Hindlimb muscle (tissue), 1 donor: ENCODE measurements around the gene HORMAD2. TPM values are rescaled to one million over a fixed set of nuclear protein-coding genes. Genes with fewer than 3 reads are reported as not detected.

Source experiments
- DNase-seq: peaks from one replicate; pipeline ENCODE4 v3.0.0-alpha.2; 2013
- polyA plus RNA-seq: library from polyadenylated mRNA; unstranded; fragments of 120-200 nt; gene quantifications from one replicate; pipeline ENCODE4 v1.2.1, GENCODE V29; 2013; ENCODE audit not compliant: insufficient read length

The HORMAD2 gene
- polyA plus RNA-seq, 1 donor = not detected

DNA sequence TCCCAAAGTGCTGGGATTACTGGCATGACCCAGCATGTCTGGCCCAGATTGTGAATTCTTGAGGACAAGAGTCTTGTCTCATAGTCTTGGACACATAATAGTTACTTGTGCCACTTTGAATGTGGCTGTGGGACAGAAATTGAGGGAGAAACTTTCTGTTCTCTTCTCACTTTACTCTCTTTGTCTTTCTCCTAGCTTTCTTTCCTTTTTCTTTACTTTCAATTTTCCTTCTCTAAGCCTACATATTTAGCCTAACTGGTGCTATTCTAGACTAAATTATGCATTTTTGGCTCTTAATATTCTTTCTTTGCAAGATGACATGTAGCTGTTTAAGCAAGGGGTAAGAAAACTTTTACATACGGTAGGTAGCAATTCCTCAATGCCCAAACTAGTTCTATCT, 33.2 kb downstream of the HORMAD2 start:
- no peak for DNase-seq

DNA sequence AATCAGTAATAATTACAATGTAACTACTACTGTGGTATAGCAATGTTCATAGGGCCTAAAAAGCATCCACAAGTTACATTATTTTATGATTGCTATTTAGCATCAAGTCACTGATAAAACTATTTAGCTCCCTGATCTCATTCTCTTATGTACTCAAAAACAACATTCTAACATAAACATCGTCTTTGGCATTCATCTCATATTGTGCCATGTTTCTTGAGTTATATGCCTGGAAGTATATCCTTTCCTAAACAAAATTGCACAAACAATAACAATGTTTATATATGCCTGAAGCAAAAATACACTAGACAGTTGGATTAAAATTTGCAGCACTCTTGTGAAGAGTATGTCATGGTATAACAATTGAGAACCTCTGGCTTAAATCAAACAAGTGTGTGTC, 34.1 kb downstream of the HORMAD2 start:
- no peak for DNase-seq

DNA sequence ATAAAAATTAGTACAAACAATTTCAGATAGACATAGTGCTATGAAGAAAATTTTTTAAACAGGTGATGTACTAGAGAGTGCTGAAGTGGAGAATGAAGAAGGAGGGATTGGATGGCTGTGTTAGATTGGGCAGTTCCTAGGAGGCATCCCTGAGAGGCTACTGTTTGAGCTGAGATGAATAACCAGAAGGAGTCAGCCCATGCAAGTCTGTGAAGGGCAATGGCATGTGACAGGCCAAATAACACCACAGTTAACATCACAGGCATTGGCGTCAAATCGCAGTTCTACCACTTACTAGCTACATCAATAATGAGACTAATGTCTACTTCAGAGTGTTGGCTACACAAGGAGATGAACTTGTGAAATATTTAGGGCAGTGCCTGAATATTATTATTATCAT, 35.4 kb downstream of the HORMAD2 start:
- no peak for DNase-seq

DNA sequence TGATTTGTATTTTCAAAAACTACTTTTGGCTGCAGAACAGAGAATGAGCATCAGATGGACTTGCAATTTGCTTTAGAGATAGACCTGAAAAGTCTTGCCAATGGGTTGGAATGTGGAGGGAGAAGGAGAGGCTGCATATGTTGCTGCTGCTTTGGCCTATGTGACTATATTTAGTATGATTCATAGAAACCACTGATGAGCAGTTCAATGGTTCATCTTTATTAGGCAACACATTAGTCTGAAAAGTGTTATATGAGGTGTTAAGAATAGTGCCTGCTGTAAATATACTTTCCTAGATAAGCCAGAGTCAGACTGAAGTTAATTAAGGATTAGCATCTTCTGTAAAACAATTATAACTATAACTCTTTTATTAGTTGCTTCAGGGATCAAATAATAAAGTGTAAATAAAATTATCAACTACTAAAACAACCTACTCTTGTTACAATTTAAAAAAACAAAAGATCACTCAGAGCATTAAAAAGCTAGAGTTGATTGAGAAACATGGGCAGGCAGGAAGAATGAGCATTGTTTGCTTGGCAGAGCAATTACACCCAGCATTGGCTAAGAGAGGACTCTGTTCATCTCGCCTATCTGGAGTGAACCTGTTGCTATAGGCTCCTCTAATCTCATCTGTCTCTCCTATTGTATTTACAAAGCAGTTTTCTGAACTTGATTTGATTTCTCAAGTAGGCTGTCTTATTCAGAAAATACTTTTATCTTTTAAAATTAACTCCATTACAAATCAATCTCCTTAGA, 36.3 kb downstream of the HORMAD2 start:
- no peak for DNase-seq

DNA sequence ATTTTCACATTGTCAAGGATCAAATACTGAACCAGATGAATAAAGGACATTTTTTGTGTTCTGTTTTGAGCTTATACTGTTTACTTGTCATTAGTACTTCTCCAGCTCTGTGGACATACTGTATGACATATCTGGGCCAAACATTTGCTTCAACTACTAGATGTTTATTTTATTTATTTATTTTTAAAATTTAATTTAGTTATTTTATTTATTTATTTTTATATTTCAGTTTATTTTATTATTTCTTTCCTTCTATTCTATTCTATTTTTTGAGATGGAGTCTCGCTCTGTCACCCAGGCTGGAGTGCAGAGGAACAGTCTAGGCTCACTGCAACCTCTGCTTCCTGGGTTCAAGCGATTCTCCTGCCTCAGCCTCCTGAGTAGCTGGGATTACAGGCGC, 37.0 kb downstream of the HORMAD2 start:
- DNase-seq = no peak

DNA sequence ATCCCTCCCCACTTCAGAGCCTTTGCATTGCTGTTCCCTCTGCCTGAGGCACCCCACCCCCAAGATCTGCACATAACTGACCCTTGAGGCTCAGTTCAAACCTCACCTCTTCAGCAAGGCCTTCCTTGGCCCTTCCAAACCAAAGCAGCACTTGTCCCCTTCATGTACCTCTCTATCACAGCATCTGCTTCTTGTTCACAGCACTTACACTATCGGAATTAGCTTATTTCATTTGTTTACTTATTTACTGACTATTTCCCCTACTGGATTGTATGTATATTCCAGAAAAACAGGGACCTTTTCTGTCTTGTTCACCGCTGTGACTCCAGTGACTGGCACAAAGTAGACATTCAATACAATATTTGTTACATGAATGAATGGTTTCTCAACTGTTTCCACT, 38.0 kb downstream of the HORMAD2 start:
- no peak for DNase-seq

DNA sequence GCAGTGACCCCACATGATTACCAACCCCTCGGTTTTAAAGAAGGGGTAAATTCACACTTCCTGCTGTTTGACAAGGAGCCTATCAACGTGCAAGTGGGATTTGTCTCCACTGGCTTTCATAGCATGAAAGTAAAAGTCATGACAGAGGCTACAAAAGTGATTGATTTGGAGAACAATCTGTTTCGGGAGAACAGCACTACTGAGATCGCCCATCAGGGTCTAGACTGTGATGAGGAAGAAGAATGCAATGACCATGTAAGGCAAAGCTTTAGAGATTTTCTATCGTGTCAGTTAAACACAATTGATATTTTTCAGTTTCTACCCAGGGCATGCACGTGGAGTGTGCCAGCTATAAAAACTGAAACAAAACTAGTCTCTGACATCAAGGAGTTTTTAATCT, 41.7 kb downstream of the HORMAD2 start:
- no peak for DNase-seq

DNA sequence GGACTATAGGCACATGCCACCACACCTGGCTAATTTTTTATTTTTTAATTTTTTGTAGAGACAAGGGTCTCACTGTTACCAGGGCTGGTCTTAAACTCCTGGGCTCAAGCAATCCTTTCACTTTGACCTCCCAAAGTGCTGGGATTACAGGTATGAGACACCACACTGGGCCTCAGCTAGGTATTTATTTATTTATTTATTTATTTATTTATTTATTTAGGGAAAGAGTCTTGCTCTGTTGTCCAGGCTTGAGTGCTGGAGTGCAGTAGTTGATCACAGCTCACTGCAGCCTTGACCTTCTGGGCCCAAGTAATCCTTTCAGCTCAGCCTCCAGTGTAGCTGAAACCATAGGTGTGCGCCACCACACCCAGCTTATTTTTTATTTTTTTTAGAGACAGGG, 43.2 kb downstream of the HORMAD2 start:
- DNase-seq = no peak

DNA sequence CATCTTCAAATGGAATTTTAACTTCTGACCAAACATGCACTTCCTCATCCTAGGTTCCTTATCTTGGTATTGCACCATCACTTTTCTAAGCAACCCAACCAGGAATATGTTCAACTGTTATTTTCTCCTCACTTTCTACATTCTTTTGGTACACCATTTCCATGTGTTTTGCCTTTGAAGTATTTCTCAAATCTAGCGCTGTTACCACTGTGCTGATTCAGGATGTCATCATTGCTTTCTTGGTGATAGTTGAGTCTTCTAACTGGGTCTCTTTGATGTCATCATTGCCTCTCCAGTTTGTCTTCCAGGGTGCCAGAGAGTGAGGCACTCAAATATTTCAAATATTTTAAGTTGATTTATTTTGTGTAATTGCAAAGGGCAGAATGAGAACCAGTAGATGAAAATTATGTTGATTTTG, 47.5 kb downstream of the HORMAD2 start:
- DNase-seq = no peak

DNA sequence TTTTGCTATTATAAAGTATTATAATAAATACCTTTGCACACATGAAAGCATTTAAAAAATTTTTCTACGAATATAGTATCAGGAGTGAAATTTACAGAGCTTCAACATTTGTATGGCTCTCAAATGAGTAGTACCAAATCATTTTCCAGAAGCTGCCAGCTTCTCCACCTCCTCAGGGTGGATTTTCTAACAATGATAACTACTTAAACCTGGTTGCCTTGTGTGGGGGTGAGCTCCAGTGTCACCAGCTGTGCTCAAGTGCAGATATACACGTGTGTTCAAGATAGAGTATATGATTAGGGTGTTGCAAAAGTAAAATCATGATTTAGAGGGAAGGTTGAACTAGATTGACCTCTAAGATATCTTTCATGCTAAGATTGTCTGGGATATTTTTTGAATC, 48.2 kb downstream of the HORMAD2 start:
- DNase-seq = no peak

DNA sequence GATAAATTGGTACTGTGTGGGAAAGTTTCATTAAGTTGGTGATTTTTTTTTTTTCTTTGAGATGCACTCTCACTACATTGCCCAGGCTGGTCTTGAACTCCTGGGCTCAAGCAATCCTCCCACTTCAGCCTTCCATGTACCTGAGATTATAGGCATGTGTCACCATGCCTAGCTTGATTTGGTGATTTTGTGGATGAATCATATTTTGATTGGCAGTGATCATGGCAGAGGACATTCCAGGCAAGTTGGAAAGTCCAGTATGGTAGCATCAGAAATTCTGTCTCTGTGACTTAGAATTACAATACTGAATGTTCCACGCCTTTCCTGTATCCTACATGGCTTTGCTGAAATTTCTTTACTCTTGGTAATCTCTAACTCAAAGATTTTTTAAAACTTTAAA, 49.4 kb downstream of the HORMAD2 start:
- no peak for DNase-seq

DNA sequence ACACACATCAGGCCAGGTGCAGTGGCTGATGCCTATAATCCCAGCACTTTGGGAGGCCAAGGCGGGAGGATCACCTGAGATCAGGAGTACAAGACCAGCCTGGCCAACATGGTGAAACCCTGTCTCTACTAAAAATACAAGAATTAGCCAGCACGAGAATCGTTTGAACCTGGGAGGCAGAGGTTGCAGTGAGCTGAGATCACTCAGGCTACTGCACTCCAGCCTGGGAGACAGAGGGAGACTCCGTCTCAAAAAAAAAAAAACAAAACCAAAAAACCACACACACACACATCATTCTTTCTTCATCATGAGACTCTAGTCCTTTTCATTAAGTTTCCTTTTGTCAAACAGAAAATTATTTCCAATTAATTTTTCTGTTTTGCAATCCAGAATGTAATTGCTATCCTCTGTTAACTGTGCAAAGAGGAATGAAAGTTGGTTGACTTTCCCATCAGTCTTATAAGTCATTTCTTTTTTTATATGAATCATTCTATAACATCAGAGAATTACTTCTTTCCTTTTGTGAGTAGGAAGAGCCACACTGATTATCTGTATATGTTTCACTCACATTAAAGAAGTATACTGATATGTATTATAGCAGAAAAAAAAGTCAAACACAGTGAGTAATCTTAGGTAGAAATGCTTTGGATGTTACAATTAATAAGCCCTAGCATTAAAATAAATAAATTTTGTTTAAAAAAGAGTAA, 52.2 kb downstream of the HORMAD2 start:
- DNase-seq = no peak

DNA sequence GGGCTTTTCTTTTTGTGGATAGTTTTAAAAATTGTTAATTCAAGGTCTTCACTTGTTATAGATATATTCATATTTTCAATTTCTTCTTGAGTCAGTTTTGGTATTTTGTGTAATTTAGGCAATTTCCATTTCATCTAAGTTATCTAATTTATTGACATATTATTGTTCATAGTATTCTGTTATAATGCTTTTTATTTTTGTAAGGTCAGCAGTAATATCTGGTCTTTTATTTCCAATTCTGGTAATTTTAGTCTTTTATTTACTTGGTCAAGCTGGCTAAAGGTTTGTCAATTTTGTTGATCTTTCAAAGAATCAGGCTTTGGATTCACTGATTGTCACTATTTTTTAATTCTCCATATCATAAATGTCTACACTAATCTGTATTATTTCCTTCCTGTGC, 60.1 kb downstream of the HORMAD2 start:
- no peak for DNase-seq

DNA sequence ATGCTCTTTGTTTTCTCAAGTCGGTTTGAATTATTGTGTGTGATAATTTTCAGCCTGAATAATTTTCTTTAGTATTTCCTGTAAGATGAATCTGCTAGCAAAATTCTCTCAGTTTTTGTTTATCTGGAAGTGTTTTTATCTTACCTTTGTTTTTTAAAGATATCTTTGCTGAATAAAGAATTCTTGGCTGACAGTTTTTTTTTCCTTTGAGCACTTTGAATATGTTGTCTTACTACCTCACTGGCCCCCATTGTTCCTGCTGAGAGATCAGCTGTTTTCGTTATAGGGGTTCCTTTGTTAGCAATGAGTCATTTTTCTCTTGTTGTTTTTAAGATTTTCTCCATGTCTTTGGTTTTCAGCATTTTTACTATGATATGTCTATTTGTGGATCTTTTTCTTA, 63.0 kb downstream of the HORMAD2 start:
- no peak for DNase-seq

DNA sequence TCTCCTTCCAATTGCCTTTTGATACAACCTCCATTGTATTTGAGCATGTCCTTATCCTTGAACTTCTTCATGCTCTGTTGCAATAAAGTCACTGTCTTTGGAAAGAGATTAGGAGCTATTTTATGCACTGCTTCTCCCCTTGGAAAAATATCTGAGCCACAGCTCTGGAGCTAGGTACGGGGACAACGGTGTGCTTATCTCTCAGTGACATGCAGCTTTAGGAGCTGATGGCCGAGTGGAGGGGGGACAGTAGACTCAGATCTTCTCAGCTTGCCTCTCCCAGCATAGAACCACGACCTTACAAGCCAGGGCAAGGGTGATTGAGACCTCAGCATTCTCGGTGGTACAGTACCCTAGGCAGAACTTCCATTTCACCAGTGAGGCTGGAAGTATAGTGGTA, 64.1 kb downstream of the HORMAD2 start:
- no peak for DNase-seq

DNA sequence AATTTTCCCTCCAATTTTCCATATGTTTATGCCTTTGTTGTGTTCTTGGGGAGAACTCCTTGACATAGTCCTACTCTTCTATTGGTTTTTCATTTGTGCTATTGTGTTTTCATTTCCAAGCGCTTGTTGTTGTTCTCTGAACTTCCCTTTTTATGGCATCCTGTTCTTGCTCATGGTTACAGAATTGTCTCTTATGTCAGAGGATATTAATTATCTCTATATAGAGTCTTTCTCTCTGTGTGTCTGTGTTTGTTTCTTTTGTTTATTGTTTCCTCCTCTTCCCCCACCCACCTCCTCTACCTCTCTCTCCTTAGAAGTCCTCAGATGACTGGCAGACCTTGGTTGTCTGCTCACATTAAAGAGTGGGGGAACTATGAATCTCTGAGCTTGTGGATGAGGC, 69.9 kb downstream of the HORMAD2 start:
- DNase-seq = no peak

DNA sequence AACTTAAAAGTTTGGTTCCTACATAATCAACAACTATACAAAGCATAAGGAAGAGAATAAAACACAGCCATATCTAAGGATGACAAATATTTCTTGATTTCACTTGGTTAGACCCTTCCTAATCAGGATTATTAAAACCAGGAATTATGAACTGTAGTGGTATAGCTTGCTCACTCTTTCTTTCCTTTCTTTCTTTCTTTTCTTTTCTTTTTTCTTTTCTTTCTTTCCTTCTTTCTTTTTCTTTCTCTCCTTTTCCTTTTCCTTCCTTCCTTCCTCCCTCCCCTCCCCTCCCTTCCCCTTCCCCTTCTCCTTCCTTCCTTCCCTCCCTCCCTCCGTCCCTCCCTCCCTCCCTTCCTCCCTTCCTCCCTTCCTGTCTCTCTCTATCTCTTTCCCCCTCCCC, 78.0 kb downstream of the HORMAD2 start:
- DNase-seq = no peak

DNA sequence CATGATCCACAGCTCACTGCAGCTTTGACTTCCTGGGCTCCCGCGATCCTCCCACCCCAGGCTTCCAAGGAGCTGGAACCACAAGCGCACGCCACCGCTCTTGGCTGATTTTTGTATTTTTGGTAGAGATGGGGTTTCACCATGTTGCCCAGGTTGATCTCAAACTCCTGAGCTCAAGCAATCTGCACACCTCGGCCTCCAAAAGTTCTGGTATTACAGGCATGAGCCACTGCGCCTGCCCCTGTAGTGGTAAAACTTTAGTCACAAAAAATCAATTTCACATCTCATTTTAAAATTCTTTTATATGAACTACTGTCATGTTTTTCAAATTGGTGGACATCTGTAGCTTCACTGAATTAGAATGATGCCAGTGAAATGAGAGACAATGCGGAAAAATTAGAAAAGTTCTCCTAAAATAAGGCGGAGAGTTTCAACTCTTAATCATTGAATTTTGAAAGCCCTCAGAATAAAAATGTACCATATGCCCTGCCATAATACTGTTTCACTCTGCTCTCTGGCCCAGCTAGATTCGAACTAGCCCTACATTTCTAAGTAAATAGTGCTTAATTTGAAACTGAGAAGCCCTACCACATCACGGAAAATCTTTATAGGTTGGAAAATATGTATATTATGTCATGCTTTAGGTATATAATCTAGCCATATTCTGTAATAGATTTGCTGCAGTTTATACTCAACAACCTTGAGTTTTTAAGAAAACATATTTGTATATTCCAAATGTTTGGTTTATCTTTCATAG, 78.7 kb downstream of the HORMAD2 start:
- DNase-seq = peak; percentile 18

DNA sequence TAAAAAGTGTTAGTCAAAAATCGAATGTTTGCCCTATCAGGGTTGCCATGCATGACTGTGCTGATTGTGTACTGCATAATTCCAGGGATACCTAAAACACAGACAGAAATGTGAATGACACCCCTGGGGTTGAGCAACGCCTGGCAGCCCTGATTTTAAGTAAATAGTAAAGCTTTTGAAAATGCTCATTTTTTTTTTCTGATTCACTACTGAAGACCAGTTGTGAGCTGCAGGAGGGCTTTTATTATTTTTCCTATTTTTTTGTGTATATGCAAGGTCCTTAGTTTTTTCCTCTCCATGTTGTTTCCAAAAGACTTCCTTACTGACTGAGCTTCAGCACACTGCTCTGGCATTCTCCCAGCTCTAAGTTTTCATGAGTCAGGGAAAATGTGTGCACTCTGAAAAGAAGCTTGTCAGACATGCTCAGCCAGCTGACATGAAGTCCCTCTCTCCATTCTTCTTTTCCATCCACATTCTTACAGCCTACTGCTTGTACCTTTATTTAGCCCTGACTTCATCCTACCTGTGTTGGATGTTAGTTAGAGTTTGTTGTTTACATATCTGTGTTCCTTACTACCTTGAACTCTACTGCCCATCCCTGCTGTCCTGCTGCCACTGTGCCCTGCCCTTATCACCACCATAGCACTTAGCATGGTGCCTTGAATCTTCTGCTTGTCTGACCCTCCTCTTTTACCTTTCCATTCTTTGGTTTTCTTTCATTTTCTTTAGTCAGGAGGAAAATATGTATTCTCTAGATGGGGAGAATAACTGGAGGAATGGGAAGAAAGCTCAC, 79.5 kb downstream of the HORMAD2 start:
- DNase-seq = peak; percentile 82

DNA sequence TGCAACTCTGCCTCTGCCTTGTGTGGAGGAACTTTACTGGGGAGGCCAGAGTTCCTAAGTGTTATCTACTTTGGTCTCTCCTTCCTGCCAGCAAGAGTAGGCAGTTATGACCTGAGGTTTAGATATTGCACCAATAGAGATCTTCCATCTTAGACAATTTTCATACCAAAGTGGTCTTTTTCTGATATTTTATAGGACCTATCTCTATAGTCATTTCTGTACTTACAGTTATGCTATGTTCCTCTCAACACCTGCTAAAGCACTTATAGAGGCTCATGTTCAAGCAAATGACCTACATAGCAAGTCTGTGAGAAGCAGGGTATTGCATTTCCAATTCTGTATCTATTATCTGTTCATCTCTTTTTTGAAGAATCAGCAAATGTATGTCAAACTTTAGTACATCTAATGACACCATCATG, 80.8 kb downstream of the HORMAD2 start:
- DNase-seq = no peak

DNA sequence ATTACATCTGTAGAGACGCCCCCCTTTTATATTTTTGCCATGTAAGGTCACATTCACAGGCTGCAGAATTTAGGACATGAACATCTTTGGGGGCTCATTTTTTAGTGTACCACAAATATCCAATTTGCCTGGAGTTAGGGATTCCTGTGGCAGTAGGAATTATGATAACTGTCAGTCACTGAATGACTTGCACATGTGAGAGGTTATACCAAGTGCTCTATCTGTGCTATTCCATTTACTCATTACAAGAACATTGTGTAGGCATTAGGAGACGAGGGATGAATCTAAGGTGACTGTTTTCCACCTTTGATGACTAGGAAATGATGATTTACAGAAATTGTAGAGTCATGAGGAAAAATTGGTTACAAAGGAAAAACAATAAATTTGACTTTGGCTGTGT, 87.0 kb downstream of the HORMAD2 start:
- no peak for DNase-seq

DNA sequence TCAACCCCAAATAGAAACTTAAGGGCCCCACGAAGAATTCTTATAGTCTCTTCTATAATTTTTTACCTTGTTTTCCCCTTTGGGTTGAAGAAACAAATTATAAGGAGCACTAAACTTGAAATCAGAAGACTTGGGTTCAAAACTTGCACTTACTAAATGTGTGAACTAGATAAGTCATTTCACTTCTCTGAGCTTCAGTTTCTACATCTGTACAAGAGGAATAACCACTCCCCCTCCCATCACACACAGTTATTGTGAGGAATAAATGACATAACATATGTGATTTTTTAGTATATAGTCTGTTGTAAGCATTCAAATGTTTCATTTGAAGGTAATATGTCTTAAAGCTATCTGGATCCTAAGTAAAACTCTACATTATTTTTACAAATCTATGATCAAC, 87.5 kb downstream of the HORMAD2 start:
- no peak for DNase-seq

DNA sequence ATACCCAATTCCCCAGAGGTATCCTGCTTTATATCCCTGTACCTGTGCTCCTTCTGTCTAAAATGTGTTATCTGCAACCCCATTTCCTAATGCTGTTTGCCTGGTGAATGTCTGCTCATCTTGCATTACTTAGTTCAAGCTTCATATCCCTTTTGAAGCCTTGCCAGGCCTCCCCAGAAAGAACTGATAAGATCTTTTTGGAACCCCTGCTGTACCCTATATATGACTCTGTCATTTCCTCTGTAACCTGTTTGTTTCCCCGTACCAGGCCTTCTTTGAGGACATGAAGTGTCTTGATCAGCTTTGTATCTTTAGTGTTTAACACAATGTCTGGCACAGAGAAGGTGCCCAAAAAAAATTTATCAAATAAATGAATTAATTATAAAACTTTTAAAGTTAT, 88.7 kb downstream of the HORMAD2 start:
- DNase-seq = no peak
